Ovary (tissue), 3 donors: Measurements from ENCODE around the gene RALBP1.
"Not testable (repeated sequence)": the region's sequence is repeated elsewhere in the genome, so short reads cannot be mapped to it uniquely, and the experiment has no call there.

ENCODE experiments used
- POLR2A ChIP-seq: fragments of 450-650 bp; IDR thresholded peaks from one replicate; pipeline ENCODE4 v1.6.1; 2017; ENCODE audit warnings: antibody characterized with exemption, mild to moderate bottlenecking, moderate library complexity
- TF ChIP-seq, protein P1 (sequence below), 3 donors: fragments of 450-650 bp in 2 of 3; fragments of 200-600 bp in 1 of 3; IDR thresholded peaks; one replicate each; pipeline versions ENCODE4 v1.5.1 to v1.8.0; 2016 to 2022; ENCODE audit warnings: antibody characterized with exemption in 3 of 3, mild to moderate bottlenecking in 1 of 3
- donor health status: DM: no; HTN: no; CAD: no.

DNA sequence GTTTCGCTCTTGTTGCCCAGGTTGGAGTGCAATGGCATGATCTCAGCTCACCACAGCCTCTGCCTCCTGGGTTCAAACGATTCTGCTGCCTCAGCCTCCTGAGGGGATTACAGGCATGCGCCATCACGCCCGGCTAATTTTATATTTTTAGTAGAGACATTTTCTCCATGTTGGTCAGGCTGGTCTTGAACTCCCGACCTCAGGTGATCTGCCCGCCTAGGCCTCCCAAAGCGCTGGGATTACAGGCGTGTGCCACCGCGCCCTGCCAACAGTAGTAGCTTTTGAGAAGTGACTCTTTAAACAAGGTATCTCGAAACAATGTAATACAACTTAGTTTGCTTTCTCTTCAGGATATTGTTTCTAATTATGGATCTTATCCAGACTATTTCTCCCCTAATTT is 1.6 kb downstream of the RALBP1 start:
- TF ChIP-seq POLR2A: not testable (repeated sequence)
- TF ChIP-seq, protein P1, sequence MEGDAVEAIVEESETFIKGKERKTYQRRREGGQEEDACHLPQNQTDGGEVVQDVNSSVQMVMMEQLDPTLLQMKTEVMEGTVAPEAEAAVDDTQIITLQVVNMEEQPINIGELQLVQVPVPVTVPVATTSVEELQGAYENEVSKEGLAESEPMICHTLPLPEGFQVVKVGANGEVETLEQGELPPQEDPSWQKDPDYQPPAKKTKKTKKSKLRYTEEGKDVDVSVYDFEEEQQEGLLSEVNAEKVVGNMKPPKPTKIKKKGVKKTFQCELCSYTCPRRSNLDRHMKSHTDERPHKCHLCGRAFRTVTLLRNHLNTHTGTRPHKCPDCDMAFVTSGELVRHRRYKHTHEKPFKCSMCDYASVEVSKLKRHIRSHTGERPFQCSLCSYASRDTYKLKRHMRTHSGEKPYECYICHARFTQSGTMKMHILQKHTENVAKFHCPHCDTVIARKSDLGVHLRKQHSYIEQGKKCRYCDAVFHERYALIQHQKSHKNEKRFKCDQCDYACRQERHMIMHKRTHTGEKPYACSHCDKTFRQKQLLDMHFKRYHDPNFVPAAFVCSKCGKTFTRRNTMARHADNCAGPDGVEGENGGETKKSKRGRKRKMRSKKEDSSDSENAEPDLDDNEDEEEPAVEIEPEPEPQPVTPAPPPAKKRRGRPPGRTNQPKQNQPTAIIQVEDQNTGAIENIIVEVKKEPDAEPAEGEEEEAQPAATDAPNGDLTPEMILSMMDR (IDR thresholded peaks at IDR 0.05): not testable (repeated sequence)
